HepG2 (cell line): ENCODE results near the gene CROT. TPM values are rescaled to one million over a fixed set of nuclear protein-coding genes. Genes with fewer than 3 reads are reported as not detected.

Experiments used
- ASH2L ChIP-seq: fragments of 300-600, 200-600 bp; sonication (generic); IDR thresholded peaks from 2 replicates; pipeline ENCODE4 v1.7.0; 2017; ENCODE audit warnings: low read depth, mild to moderate bottlenecking, moderate library complexity, mixed read lengths, low read length; ENCODE audit not compliant: insufficient read length
- CBX1 ChIP-seq: IDR thresholded peaks from one replicate; pipeline ENCODE4 v1.6.1; 2016; ENCODE audit warnings: antibody characterized with exemption, low read depth
- CBX2 ChIP-seq, 2 experiments: fragments of 200-600 bp in 1 of 2; sonication (generic); formaldehyde crosslinking in 1 of 2; IDR thresholded peaks; 2 replicates each; pipeline versions ENCODE4 v1.7.0 to v1.8.1; 2018 to 2022; ENCODE audit warnings: low read depth in 2 of 2, low read length in 1 of 2, mild to moderate bottlenecking in 1 of 2, missing genetic modification reagents in 1 of 2
- FOSL2 ChIP-seq: sonication (generic); formaldehyde crosslinking; IDR thresholded peaks from 2 replicates; pipeline ENCODE4 v1.4.0; 2020; ENCODE audit warnings: missing genetic modification reagents
- HCFC1 ChIP-seq: fragments of 150-350 bp; IDR thresholded peaks from 2 replicates; pipeline ENCODE4 v1.6.1; 2014; ENCODE audit warnings: low read depth, low read length
- HES4 ChIP-seq: sonication (generic); formaldehyde crosslinking; IDR thresholded peaks from 2 replicates; pipeline ENCODE4 v1.9.0; 2021; ENCODE audit warnings: mild to moderate bottlenecking, missing genetic modification reagents, borderline replicate concordance
- HINFP ChIP-seq: sonication (generic); formaldehyde crosslinking; IDR thresholded peaks from 2 replicates; pipeline ENCODE4 v1.4.0; 2020; ENCODE audit warnings: low read depth, mild to moderate bottlenecking, missing genetic modification reagents
- KAT2B ChIP-seq: fragments of 150-350 bp; IDR thresholded peaks from 2 replicates; pipeline ENCODE4 v1.6.1; 2014; ENCODE audit warnings: low read depth, low read length, borderline replicate concordance
- KDM4B ChIP-seq: sonication (generic); formaldehyde crosslinking; IDR thresholded peaks from 2 replicates; pipeline ENCODE4 v1.4.0; 2020; ENCODE audit warnings: missing genetic modification reagents
- KDM6A ChIP-seq: IDR thresholded peaks from 2 replicates; pipeline ENCODE4 v1.6.1; 2016; ENCODE audit warnings: low read depth
- MAF1 ChIP-seq: sonication (generic); formaldehyde crosslinking; IDR thresholded peaks from 2 replicates; pipeline ENCODE4 v1.5.0; 2020; ENCODE audit warnings: missing genetic modification reagents, borderline replicate concordance
- NFE2L2 ChIP-seq: fragments of 150-350 bp; IDR thresholded peaks from 2 replicates; pipeline ENCODE4 v1.6.1; 2014; ENCODE audit warnings: low read length
- NR0B2 ChIP-seq: sonication (generic); formaldehyde crosslinking; IDR thresholded peaks from 2 replicates; pipeline ENCODE4 v1.4.0; 2020; ENCODE audit warnings: mild to moderate bottlenecking, missing genetic modification reagents
- NR2F2 ChIP-seq: IDR thresholded peaks from 2 replicates; pipeline ENCODE4 v1.6.1; 2012; ENCODE audit warnings: low read depth, inconsistent platforms, borderline replicate concordance
- RBFOX2 ChIP-seq: fragments of 200-400 bp; formaldehyde crosslinking; IDR thresholded peaks from 2 replicates; pipeline ENCODE4 v1.6.1; 2017; ENCODE audit warnings: low read depth, mild to moderate bottlenecking, low read length
- RNF2 ChIP-seq: fragments of 450-650 bp; conservative IDR thresholded peaks from 2 replicates; pipeline ENCODE4 v1.6.1; 2016; ENCODE audit warnings: low read depth
- STAG1 ChIP-seq: sonication (generic); formaldehyde crosslinking; IDR thresholded peaks from 2 replicates; pipeline ENCODE4 v1.4.0; 2020; ENCODE audit warnings: missing genetic modification reagents
- TBX2 ChIP-seq: sonication (generic); formaldehyde crosslinking; IDR thresholded peaks from 2 replicates; pipeline ENCODE4 v1.5.0; 2020; ENCODE audit warnings: missing genetic modification reagents, mild to moderate bottlenecking, borderline replicate concordance
- TRAFD1 ChIP-seq: sonication (generic); formaldehyde crosslinking; IDR thresholded peaks from 2 replicates; pipeline ENCODE4 v1.5.1; 2020; ENCODE audit warnings: missing genetic modification reagents, mild to moderate bottlenecking, borderline replicate concordance
- ZFP62 ChIP-seq: sonication (generic); formaldehyde crosslinking; IDR thresholded peaks from 2 replicates; pipeline ENCODE4 v1.4.0; 2020; ENCODE audit warnings: missing genetic modification reagents
- ZKSCAN1 ChIP-seq: fragments of 150-350 bp; IDR thresholded peaks from 2 replicates; pipeline ENCODE4 v1.6.1; 2014; ENCODE audit warnings: low read length
- ZNF124 ChIP-seq: sonication (generic); formaldehyde crosslinking; IDR thresholded peaks from 2 replicates; pipeline ENCODE4 v1.4.0; 2020; ENCODE audit warnings: missing genetic modification reagents
- ZNF468 ChIP-seq: sonication (generic); formaldehyde crosslinking; IDR thresholded peaks from 2 replicates; pipeline ENCODE4 v1.8.0; 2022; ENCODE audit warnings: mild to moderate bottlenecking, moderate library complexity, missing genetic modification reagents
- ZNF556 ChIP-seq: sonication (generic); formaldehyde crosslinking; IDR thresholded peaks from 2 replicates; pipeline ENCODE4 v1.4.0; 2020; ENCODE audit warnings: mild to moderate bottlenecking, missing genetic modification reagents, borderline replicate concordance
- ZNF567 ChIP-seq: sonication (generic); formaldehyde crosslinking; IDR thresholded peaks from 2 replicates; pipeline ENCODE4 v1.8.1; 2023; ENCODE audit warnings: mild to moderate bottlenecking, missing genetic modification reagents, borderline replicate concordance
- ZNF619 ChIP-seq: sonication (generic); formaldehyde crosslinking; IDR thresholded peaks from 2 replicates; pipeline ENCODE4 v1.4.0; 2020; ENCODE audit warnings: mild to moderate bottlenecking, missing genetic modification reagents
- ZNF772 ChIP-seq: sonication (generic); formaldehyde crosslinking; IDR thresholded peaks from 2 replicates; pipeline ENCODE4 v1.5.0; 2020; ENCODE audit warnings: mild to moderate bottlenecking, missing genetic modification reagents
- ZNF792 ChIP-seq: IDR thresholded peaks from 2 replicates; pipeline ENCODE4 v1.6.1; 2016
- ZNF879 ChIP-seq: sonication (generic); formaldehyde crosslinking; IDR thresholded peaks from 2 replicates; pipeline ENCODE4 v1.8.1; 2023; ENCODE audit warnings: missing genetic modification reagents
- polyA plus RNA-seq, 8 experiments: library from polyadenylated mRNA; depleted of rRNA in 3 of 8; stranded (reverse) in 7 of 8; unstranded in 1 of 8; fragments of >200 nt; fragmentation: Illumina TruSeq in 4 of 8; extraction: Trizol in 4 of 8; gene quantifications; 2 replicates each; pipeline versions ENCODE4 v1.2.1 to v1.2.3, GENCODE V29; 2011 to 2016; ENCODE audit warnings: low read depth in 4 of 8, missing spikeins in 1 of 8, mixed read lengths in 1 of 8; ENCODE audit not compliant: insufficient read depth in 1 of 8
- total RNA-seq, 5 experiments: library from RNA; depleted of rRNA; stranded (reverse); fragments of >200 nt; fragmentation: Illumina TruSeq; extraction: Trizol; gene quantifications; 2 replicates each; pipeline ENCODE4 v1.2.3, GENCODE V29; 2016; ENCODE audit warnings: low read depth in 1 of 5

CROT gene
- total and polyA plus RNA-seq, 2 of the 13 experiments (the other 11 are each of a cell fraction or from before 2014, with no cell fraction given), result 5.0 to 13.7 TPM

- TF ChIP-seq HINFP (CRISPR knock-in tag) (0 out of 2 replicates have a peak, but pooled peaks have one; percentile 54), ASH2L (peak; percentile 85), ZNF879 (CRISPR knock-in tag) (no peak), CBX1 (peak; percentile 91), NR0B2 (CRISPR knock-in tag) (0 out of 2 replicates have a peak, but pooled peaks have one; percentile 46), CBX2 (IDR thresholded peaks at IDR 0.05; ENCODE audit: low read depth, low read length) (no peak), CBX2 (CRISPR knock-in tag; IDR thresholded peaks at IDR 0.05; ENCODE audit: low read depth) (no peak), STAG1 (CRISPR knock-in tag) (no peak), RBFOX2 (peak; percentile 84), ZNF772 (CRISPR knock-in tag) (peak; percentile 90), HES4 (CRISPR knock-in tag) (no peak), ZNF556 (0 out of 2 replicates have a peak, but pooled peaks have one; percentile 54), RNF2 (no peak), ZNF468 (CRISPR knock-in tag) (no peak), TBX2 (peak; percentile 88), NFE2L2 (no peak), ZNF567 (no peak), NR2F2 (no peak), KDM4B (CRISPR knock-in tag) (peak; percentile 12; the same call in 1 of the 2 replicates), ZNF124 (peak; percentile 17; the same call in 1 of the 2 replicates), ZKSCAN1 (no peak), MAF1 (CRISPR knock-in tag) (no peak), ZNF792 (CRISPR knock-in tag) (0 out of 2 replicates have a peak, but pooled peaks have one; percentile 39), ZFP62 (no peak), KAT2B (no peak), KDM6A (CRISPR knock-in tag) (peak; percentile 23; the same call in 1 of the 2 replicates), ZNF619 (CRISPR knock-in tag) (no peak; the same call in 1 of the 2 replicates), FOSL2 (CRISPR knock-in tag) (no peak), HCFC1 (no peak), TRAFD1 (CRISPR knock-in tag) (no peak)
Observed at GRCh38 chr7:87345166-87345927, at the start of gene CROT (continued).
